ENCODE data around the gene AOPEP.
"Not testable (repeated sequence)": the region's sequence is repeated elsewhere in the genome, so short reads cannot be mapped to it uniquely, and the experiment has no call there.

The AOPEP gene

DNA sequence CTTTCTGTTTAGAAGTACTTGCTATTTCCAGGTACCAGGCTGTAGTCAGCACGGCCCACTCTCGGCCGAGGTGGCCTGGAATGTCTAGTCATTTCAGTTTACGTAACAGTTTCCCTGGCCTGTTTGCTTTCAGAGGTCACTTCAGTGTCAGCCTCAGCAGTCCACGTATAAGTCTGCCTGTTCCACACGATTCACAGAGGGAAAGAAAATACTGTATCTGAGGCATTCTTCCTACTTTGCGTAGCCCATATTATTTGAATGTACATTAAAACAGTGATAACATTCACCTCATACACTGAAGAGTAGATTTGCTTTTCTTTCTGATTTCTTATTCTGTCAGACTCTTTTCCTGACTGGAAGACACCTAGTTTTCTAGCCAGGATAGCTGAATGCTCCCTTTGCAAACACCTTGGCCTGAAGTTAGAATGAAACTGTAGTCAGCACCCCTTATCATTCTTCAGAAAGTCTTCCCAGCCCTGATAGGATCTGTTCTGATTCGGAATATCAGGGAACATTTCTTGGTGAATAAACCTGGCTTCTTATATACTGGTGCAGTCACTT lies 140.9 kb downstream of the AOPEP start:
- in situ Hi-C loops (cut with MboI; ENCODE audit: low sequenced_read_pairs): no loop called here

DNA sequence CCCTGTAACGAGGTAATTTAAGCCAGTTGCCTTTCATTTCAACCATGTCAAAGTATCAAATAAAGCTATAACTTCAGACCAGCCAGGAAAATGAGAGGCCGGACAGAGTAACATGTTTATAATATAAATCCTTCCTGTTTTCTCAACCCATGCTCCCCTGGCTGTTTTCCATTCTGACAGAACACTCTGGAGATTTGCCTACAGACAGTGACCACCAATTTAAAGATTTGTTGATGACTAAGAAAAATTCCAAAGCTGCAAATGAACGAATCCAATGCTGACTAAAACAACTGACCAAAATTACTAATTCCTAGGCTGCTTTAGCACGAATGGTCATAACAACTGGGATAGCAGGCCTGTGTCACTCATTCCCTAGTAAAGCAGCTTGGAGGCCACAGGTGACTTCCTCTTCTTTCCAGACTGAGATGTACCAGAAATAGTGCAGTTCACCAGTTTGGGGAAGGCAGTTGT lies 141.4 kb downstream of the AOPEP start:
- in situ Hi-C loops (cut with MboI; ENCODE audit: low sequenced_read_pairs): no loop called here

DNA sequence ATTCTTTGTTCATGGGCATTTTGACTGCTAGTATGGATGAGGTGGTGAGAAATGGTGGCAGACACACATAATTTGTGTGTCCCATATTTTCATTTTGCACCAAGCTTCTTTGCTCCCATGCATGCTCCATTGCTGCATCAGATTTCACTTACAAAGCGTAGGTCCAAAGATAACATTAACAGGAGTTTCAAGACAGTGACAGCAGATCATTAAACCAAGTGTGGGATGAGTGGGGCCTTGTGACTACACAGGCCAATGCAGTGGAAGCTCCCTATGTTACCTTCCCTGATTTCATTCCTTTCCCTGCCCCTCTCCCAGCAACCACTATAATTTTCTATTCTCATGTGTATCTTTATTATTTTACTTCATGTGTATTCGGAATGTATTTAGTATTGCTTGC lies 142.0 kb downstream of the AOPEP start:
- in situ Hi-C loops (cut with MboI; ENCODE audit: low sequenced_read_pairs): no loop called here

DNA sequence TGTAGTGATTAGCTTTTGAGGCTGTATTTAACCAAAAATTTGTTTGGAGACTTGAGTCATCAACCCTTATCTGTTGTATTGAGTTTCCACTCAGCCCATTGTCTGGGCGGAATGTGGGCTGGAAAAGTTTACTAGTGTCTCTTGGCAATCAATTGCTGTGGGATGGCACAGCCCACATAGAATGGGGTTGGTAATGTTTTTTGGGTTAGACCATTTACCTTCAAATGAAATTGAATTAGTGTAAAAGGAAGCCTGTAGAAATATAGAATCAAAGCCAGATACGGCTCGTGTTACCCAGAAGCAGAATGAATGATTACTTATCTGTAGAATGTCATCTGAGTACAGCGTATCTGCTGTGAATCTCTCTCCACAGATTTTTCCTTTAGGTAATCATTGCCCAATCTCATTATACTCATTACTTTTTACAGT lies 142.9 kb downstream of the AOPEP start:
- in situ Hi-C loops (cut with MboI; ENCODE audit: low sequenced_read_pairs): no loop called here

DNA sequence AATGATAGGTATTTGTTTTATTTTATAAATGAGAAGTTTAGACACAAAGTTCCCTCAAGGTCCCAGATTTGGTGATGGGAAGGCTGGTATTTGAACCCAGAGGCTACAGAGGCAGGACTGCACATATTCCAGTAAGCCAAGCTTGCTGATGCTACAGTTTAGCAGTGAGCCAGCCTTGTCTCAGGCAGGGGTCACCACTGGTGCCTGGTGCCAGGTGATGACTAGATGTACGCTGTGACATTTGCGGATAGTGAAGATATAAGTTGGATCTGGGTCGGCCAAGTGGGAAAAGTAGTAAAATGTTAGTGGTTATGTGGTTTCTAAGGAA lies 143.9 kb downstream of the AOPEP start:
- in situ Hi-C loops (cut with MboI; ENCODE audit: low sequenced_read_pairs): no loop called here

DNA sequence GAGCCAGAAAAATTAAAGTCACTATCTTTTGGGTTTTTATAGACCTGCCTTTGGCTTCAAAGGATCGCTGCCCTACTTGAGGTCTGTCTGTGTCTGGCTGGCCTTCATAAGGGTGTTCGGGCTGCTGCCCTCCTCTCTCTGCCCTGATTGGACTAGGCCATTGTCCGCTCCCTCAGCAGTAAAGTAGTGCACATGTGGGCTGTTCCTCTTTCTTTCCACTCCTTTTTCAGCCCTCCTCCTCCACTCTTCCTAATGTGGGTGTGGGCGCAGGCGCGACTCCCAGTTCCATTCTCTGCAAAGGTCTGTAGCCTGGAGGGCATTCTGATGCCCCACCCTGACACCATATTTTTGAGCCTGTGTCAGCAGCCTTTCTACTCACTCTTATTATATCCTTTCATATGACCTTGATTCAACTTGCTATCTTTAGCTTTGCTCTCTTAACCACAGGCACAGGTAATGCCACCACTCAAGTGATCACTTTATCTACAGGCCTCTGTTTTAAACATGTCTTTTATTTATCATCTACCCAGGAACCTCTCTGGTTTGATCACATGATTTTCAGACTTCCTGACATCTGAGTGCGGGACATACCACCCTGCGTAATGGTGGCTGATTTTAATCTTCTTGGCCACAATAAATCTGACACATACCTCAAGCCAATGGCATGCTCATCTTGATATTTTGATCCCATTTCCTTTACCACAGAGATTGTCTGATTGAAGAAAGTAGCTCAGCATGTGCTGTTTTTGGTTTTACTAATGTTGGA lies 144.5 kb downstream of the AOPEP start:
- in situ Hi-C loops (cut with MboI; ENCODE audit: low sequenced_read_pairs): no loop called here

DNA sequence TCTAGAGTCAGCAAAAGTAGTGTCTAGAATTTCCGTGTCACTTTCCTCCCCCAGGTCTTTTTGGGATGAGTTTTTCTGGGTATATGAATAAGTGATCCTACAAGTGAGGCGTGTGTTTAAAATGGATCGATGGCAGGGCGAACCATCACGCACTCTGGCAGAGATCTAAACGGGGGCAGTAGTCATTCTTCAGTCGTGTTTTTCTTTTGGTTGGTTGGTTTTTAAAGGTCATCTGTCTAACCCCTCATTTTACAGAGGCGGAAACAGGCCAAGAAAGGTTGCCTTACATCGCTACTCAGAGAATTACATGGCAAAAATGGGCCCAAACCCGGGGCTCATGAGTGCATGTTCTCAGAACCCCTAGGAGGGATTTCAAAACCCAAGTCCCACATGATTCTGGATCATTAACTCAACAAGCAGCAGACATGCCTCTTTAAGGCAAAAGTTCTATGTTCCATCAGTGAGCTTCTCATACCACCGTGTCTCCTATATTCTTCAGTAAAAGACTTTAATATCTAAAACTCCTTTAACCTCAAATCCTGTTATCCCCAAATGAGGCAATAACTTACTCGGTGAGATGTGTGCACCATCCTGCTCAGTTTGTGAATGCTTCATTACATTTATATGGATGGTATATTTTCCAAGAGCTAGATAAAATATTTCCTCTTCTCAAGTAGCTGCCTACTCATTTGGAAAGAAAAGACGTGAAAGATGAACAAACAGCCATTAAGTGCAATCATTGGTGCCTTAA lies 145.8 kb downstream of the AOPEP start:
- in situ Hi-C loops (cut with MboI; ENCODE audit: low sequenced_read_pairs): no loop called here

DNA sequence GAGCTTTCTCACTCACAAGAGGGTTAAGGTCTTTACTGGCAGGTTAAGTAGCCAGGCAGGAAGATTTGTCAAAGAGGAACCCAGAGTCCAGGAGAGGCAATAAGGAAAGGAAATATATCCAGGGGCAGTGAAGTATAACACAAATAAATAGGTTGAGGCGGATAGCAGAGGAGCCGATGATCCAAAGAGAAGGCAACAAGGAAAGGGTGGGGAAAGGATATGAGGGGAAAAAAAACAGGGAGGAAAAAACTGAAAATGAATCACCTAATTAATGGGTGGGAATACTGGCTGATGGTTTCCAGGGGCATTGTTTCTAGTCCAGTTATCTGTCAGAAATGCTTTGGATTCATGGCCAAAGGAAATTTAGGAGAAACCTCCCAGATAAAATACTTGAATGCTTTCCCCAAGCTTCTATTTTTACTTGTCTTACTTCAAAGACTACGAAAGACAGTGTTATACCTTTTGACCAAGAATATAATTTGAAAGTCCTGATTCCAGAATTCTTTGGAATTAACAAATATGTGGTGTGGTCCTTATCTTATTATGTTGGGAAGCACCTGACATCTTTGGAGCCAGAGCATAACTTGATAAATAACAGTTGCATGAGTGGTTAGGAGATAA lies 146.5 kb downstream of the AOPEP start:
- in situ Hi-C loops (cut with MboI; ENCODE audit: low sequenced_read_pairs): no loop called here

DNA sequence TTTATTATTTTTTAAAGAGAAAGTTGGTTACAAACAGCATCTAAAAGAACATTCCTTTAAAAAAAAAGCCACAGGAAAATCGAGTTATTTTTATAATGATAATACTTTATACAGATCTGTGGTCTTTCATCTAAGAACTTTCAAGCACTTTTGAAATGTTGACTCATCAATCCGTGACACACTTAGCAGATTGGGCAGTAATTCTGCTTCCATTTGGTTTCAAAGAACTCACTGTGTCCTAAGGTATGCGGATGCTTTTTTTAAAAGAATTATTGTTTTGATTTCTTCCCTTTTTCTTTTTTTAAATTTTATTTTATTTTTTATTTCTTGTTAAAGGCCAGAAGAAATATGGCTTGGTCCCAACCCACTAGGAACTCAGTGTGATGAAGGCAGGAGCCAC lies 147.8 kb downstream of the AOPEP start:
- in situ Hi-C loops (cut with MboI; ENCODE audit: low sequenced_read_pairs): no loop called here

DNA sequence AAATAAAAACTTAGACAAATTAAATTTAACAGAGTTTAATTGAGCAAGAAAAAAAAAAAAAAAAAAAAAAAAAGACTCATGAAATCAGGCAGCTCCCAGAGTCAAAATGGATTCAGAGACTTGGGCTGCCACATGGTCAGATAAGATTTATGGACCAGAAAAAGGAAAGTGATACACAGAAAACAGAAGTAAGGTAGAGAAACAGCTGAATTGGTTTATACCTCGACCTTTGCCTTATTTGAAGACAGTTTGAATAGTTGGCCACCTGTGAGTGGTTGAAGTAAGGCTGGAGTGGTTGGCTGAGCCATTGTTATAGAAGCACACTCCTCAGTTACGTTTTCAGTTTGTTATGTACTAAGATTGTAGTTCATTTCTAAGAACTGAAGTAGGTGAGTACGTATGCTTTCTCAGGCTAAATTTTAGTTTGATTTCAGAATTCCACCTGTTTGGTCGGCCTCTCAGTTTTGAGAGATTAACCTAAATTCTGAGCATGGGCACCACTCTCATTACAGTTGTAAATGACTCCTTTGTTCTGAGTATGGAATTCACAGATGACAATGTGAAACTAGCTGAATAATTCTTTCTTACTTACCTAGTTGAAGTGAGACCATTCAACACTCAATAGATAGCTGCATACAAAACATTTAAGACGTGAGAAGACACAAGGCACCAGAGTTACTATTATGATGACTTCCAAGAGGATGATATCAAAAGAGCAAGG lies 149.0 kb downstream of the AOPEP start:
- in situ Hi-C loops (cut with MboI; ENCODE audit: low sequenced_read_pairs): no loop called here

DNA sequence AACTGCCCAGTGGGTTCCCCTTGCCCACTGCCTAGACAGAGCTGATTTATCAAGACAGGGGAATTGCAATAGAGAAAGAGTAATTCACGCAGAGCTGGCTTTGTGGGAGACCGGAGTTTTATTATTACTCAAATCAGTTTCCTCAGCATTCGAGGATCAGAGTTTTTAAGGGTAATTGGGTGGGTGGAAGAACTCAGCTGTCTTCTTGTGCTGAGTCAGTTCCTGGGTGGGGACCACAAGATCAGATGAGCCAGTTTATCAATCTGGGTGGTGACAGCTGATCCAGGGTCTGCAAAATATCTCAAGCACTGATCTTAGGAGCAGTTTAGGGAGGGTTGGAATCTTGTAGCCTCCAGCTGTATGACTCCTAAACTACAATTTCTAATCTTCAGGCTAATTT lies 152.3 kb downstream of the AOPEP start:
- in situ Hi-C loops (cut with MboI; ENCODE audit: low sequenced_read_pairs): not testable (repeated sequence)

DNA sequence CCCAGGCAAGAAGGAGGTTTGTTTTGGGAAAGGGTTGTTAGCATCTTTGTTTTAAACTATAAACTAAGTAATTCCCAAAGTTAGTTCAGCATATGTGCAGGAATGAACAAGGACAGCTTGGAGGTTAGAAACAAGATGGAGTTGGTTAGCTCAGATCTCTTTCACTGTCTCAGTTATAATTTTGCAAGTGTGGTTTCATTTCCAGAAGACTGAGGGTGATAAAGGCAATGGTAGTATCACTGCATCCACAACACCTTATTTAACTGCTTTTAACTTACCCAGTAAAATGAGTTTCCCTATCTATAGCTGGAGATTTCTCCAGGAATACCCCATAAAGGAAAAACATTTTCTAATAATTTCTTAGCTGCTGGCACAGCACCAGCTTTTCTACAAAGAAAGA lies 152.7 kb downstream of the AOPEP start:
- in situ Hi-C loops (cut with MboI; ENCODE audit: low sequenced_read_pairs): no loop called here

DNA sequence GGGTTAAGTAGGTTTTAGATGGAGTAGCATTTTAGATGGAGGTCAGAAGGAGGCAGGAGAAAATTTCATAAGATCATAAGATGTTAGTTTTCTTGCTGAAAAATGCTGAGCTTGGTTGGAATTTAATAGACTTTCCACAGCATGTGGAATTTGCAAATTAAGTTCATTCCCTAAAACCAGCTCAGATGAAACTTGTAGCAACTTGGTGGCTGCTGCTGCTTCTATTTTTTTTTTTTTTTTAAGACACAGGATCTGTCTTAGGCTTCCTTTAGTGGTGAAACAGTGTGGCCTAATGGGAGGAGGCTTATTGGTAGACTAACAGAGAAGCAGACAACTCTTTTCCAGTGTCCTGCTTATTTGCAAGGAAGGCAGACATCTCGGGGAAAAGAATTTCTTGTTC lies 154.5 kb downstream of the AOPEP start:
- in situ Hi-C loops (cut with MboI; ENCODE audit: low sequenced_read_pairs): no loop called here

DNA sequence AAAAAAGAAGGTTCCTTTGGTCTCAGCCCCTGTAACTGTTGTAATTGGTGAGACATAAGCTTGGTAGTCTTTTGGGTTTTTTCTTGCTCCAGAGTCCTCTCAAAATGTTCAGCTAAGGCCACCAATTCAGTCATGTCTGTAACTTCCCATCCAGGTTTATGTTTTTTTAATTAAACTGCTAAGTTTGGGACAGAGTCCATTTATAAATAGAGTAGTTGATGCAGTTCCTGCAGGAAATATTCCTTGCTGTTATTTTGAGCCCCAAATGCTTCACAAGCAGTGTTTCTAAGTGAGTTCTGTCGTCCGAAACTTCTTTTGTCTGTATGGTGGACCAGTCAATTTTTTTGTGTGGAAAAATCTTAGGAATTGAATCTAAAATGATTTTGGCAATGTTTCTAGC lies 155.0 kb downstream of the AOPEP start:
- in situ Hi-C loops (cut with MboI; ENCODE audit: low sequenced_read_pairs): no loop called here

DNA sequence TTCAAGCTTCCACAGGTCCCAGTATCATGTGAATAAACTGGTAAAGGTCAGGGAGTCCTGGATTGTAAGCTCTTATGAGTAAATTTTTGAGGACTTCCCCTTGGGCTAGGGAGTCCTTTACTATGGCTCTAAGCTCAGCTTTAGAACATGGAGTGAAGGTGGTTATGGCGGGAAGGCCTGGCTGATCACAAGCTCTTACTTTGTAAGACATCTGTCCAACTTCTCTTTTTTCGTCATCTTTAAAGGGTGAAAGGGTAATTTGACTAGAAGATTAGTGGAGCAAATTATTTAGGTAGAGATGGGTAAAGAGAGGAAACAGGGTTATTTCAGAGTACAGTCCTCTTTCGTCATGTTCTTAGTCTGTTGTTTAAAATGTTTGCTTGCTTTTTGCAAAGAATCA lies 155.4 kb downstream of the AOPEP start:
- in situ Hi-C loops (cut with MboI; ENCODE audit: low sequenced_read_pairs): no loop called here

DNA sequence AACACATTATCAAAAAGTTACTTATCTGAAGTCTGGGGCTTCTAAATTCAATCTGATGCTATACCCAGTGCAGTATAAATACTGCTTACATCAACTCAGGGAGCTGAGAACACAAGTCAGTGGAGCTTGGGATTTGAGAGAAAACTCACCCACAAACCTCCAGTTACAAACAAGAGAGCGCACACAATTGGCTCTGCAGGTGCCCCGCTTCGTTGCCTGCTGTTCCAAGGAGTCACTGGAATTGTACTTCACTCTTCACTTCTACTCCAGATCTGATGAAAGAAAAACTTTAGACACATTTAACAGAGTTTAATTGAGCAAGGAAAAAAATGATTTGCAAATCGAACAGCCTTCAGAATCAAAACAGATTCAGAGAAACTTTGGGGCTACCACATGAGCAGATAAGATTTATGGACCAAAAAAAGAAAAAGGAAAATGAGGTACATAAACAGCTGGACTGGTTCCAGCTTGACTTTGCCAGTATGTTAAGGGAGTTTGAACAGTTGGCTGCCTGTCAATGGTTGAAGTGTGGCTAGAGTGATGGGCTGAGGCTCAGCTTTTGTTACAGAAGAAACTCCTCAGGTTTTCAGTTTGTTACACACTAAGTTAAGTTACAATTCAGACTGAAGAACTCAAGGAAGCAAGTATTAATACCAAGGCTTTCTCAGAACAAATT lies 156.6 kb downstream of the AOPEP start:
- in situ Hi-C loops (cut with MboI; ENCODE audit: low sequenced_read_pairs): no loop called here

DNA sequence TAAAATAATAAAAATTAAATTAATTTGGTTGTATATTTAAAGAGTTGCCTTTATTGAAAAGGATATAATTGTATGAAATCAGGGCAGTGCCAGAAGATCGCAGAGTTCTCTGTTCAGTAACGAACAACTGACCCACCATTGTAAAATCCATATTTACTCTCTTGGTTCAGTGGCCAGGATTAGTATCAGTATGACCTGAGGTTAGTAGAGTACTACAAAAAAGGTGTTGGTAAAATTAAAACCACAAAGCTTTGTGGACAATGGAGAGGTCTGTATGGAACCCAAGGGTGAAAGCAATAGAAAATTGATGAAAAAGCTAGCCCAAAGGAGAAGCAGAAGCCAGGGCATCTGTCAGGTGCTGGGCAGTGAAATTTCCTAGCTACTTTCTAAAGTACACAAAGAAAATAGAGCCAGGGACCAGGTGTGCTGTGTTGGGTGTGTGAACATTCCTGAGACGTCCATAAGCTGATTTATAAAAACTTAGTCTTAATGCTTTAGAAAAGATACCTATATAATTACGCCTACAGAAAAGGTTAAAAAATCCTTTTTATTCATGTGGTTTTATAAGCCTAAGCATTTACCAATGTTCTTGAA lies 159.5 kb downstream of the AOPEP start:
- in situ Hi-C loops (cut with MboI; ENCODE audit: low sequenced_read_pairs): no loop called here

DNA sequence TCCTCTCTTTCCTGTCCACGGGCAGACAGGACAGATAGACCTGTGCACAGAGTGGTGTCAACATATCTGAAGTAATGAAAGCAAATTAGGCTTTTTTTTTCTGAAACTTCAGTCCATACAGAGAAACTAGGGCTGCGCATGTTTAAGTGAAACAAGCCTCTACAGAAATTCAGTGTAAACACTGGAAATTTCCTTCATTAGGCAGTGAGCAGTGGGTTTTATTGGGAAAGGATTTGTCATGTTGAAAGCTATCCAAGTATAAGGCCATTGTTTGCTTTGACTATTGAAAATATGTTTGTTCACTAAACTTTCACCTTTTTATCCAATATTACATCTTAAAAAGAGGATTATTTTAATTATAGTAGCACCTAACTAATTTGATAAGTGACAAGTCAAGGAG lies 161.2 kb downstream of the AOPEP start:
- in situ Hi-C loops (cut with MboI; ENCODE audit: low sequenced_read_pairs): no loop called here

DNA sequence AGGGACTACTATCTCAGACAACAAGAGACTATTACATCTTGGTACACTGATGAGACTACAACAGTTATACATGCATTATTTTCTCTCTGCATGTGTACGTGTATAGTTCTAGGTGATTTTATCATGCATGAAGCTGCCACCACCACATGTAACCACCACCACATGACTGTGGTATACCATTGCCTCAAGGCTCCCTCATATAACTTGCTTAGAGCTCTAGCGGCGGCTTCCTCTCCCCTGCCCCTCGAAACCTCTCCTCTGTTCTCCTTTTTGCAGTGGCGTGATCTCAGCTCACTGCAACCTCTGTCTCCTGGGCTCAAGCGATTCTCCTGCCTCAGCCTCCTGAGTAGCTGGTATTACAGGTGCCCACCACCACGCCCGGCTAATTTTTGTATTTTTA lies 162.3 kb downstream of the AOPEP start:
- in situ Hi-C loops (cut with MboI; ENCODE audit: low sequenced_read_pairs): no loop called here

DNA sequence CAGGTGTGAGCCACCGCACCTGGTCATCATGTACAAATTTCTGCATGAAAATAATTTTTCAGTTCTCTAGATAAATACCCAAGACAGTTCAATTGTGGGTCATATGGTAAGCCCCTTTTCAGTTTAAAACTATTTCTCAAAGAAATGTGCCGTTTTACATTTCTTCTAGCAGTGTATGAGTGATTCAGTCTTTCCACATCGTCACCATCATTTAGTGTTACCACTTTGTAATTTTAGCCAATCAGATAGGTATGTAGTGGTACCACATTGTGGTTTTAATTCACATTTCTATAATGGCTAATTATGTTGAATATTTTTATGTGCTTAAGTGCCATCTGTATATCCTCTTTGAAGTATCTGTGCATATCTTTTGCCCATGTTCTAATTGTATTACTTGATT lies 163.1 kb downstream of the AOPEP start:
- in situ Hi-C loops (cut with MboI; ENCODE audit: low sequenced_read_pairs): no loop called here

Measured in hTERT RPE-1 (cell line).